ENCODE measurements around the gene HSCB.
"Not testable (repeated sequence)": the region's sequence is repeated elsewhere in the genome, so short reads cannot be mapped to it uniquely, and the experiment has no call there.

HSCB gene

GRCh38 chr22:28741200-28741784, 547 bp upstream of the HSCB start:
- DNase-seq, result peak; percentile 73

GRCh38 chr22:28742562-28742962, 723 bp downstream of the HSCB start:
- DNase-seq, result no peak

GRCh38 chr22:28743852-28744251, 2.0 kb downstream of the HSCB start:
- DNase-seq, result no peak

- DNase-seq, result no peak
These were observed 8.6 kb downstream of the HSCB start for GRCh38 chr22:28750471-28750881.

- not testable (repeated sequence) for DNase-seq
These were observed 12.7 kb downstream of the HSCB start for GRCh38 chr22:28754512-28754911.

GRCh38 chr22:28759861-28760560, 18.2 kb downstream of the HSCB start:
- DNase-seq, result peak; percentile 94

GRCh38 chr22:28761449-28761755, 19.6 kb downstream of the HSCB start:
- DNase-seq, result no peak

GRCh38 chr22:28762000-28762399, 20.2 kb downstream of the HSCB start:
- DNase-seq, result not testable (repeated sequence)

- no peak for DNase-seq
These were observed 24.8 kb downstream of the HSCB start for GRCh38 chr22:28766628-28767027.

- peak; percentile 14 for DNase-seq
These were observed 27.0 kb downstream of the HSCB start for GRCh38 chr22:28768701-28769393.

GRCh38 chr22:28769394-28770085, 27.7 kb downstream of the HSCB start:
- no peak for DNase-seq

- DNase-seq, result peak; percentile 61
These were observed 29.5 kb downstream of the HSCB start for GRCh38 chr22:28771195-28771791.

- peak; percentile 98 for DNase-seq
These were observed 31.0 kb downstream of the HSCB start, which contains the start of gene CCDC117 for GRCh38 chr22:28772633-28773460. CCDC117 (plus strand) TSS chr22:28772695; CDS start chr22:28772850, 155 bp downstream.

- DNase-seq, result peak; percentile 46
These were observed 31.6 kb downstream of the HSCB start for GRCh38 chr22:28773461-28773867.

- no peak for DNase-seq
These were observed 32.5 kb downstream of the HSCB start for GRCh38 chr22:28774378-28774777.

GRCh38 chr22:28779833-28780232, 38.0 kb downstream of the HSCB start:
- DNase-seq, result no peak

- no peak for DNase-seq
These were observed 38.5 kb downstream of the HSCB start for GRCh38 chr22:28780296-28780695.

- DNase-seq, result no peak
These were observed 42.2 kb downstream of the HSCB start for GRCh38 chr22:28783786-28784671.

GRCh38 chr22:28788601-28789000, 46.8 kb downstream of the HSCB start:
- peak; percentile 31 for DNase-seq

GRCh38 chr22:28791124-28791523, 49.3 kb downstream of the HSCB start:
- DNase-seq, result no peak

- peak; percentile 90 for DNase-seq
These were observed 50.1 kb downstream of the HSCB start for GRCh38 chr22:28791841-28792490.

Measured in NCI-H69 (cell line).